Heart left ventricle (tissue), 13 donors: ENCODE data around the gene EVPL.

Experiments used
- POLR2A ChIP-seq, 2 donors: fragments of 450-650 bp; IDR thresholded peaks; one replicate each; pipeline ENCODE4 v1.6.1; 2017; ENCODE audit warnings: antibody characterized with exemption in 2 of 2, mild to moderate bottlenecking in 2 of 2, moderate library complexity in 2 of 2
- TF ChIP-seq, protein P1 (sequence below), 12 donors: fragments of 200-600 bp; sonication (generic) in 4 of 12; IDR thresholded peaks; one replicate each; pipeline versions ENCODE4 v1.5.0 to v1.8.0; 2018 to 2022; ENCODE audit warnings: antibody characterized with exemption in 12 of 12, mild to moderate bottlenecking in 5 of 12
- donor health status: ischemic (EF 13 %, LVEDD 7.1; RV severe dilation, severe dysfunction).
- donor health status: DM: no; HTN: yes; CAD: no.
- donor health status: DM: no; HTN: no; CAD: no.
- donor health status: ischemic (EF 25% LVEDD 6.9; RV normal size, moderate dysfunction).
- donor health status: ischemic (EF 25% LVEDD 5.7; RV mildly dilated, moderate dysfunction).
- donor health status: ischemic (EF 35%, LVEDD 5.7; RV mildly dilated, moderate dysfunction).
- donor health status: nonischemic (EF 11% LVEDD 7.7; RV severe dilation, severe dysfunction).
- donor health status: DM: yes; HTN: yes; CAD: no.
- donor health status: PGD.
- donor health status: ischemic (EF 29% LVEDD 5.4; RV normal size, mild dysfunction).
- donor health status: nonischemic (EF 23%, LVEDD 6.1; RV moderate dilation, normal function).

DNA sequence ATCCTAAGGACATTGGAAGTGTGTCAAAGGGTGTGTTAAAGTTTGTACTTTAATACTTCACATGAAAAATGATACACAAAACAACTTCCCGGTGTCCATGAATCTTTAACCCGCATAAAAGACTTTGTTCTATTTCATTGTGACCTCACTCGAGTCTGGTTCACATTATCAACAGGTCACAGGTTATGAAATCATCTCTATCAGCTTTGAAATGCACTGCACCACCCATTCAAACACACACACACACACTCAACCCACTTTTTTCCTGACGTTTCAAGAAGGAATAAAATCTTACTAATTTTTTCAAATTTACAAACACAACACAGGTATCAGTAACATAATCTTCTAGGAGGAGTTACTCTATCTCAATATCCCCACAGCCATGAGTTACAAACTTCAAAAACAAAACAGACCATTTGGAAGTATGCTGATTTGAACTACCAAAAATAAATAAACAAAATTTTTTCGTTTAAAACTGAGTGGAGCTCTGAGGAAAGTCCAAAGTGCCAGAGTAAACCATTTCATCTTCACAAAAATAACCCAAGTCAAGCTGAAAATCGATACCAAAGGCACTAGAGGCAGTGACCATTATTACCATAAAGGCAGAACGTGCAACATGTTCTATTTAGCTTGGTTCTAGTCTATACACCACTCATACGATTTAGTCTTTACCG is 50.8 kb downstream of the EVPL start:
- TF ChIP-seq, protein P1, sequence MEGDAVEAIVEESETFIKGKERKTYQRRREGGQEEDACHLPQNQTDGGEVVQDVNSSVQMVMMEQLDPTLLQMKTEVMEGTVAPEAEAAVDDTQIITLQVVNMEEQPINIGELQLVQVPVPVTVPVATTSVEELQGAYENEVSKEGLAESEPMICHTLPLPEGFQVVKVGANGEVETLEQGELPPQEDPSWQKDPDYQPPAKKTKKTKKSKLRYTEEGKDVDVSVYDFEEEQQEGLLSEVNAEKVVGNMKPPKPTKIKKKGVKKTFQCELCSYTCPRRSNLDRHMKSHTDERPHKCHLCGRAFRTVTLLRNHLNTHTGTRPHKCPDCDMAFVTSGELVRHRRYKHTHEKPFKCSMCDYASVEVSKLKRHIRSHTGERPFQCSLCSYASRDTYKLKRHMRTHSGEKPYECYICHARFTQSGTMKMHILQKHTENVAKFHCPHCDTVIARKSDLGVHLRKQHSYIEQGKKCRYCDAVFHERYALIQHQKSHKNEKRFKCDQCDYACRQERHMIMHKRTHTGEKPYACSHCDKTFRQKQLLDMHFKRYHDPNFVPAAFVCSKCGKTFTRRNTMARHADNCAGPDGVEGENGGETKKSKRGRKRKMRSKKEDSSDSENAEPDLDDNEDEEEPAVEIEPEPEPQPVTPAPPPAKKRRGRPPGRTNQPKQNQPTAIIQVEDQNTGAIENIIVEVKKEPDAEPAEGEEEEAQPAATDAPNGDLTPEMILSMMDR (IDR thresholded peaks at IDR 0.05): no peak
- TF ChIP-seq POLR2A (IDR thresholded peaks at IDR 0.05): no peak
